ENCODE results near the gene ENPP3. TPM values are rescaled to one million over a fixed set of nuclear protein-coding genes. Genes with fewer than 3 reads are reported as not detected.

ENPP3 gene
- total RNA-seq, 1 experiment from 2014 or later, result 0.15 TPM

DNA sequence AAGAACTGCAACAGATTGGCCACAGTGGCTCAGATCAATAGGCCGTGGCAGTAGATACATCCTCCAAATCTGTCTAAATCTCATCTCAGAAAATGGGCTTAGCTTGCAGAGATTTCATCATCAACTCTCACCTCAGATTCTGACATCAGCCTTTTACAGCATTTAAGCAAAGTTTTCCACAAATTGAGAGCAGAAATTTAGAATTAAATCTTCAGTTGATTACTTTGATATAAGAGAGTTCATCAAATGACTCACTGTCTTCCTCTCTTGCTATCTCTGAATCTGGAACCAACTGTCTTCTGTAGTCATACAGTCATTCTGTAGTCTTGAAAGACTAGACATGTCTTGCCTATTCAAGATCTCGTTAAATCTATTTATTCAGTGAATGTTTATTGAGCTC, 118.9 kb downstream of the ENPP3 start:
- Mint-ChIP-seq H3K27ac (no peak overlapping the region), H3K9me3 (no peaks in the 10 kb centered on the region), H3K27me3 (ENCODE audit: low read depth) (peaks cover 10% of the 10 kb centered on the region; the same call in 1 of the 2 replicates), H3K4me1 (no peaks in the 10 kb centered on the region), H3K36me3 (ENCODE audit: insufficient read depth in 1 of 3, low read depth in 3 of 3) (no peaks in the 10 kb centered on the region), H3K4me3 (no peak overlapping the region)
- Histone ChIP-seq H3K56ac (ENCODE audit: insufficient read length, low read depth, low read length) (no peak overlapping the region), H3K9me3 (ENCODE audit: control insufficient read depth, low read depth, low read length) (no peaks in the 10 kb centered on the region), H3K27me3 (ENCODE audit: insufficient read depth, low read length) (no peaks in the 10 kb centered on the region), H2AFZ (ENCODE audit: low read length) (no peak overlapping the region), H2BK12ac (ENCODE audit: insufficient read length, low read depth, low read length) (no peak overlapping the region), H3K4ac (ENCODE audit: low read depth, low read length) (no peak overlapping the region), H3K27ac (ENCODE audit: insufficient read length, low read depth, low read length) (no peak overlapping the region), H3K9ac (ENCODE audit: extremely low read depth, insufficient read length, low read length) (no peak overlapping the region), H4K8ac (replicated peaks; ENCODE audit: insufficient read length, low read depth, low read length) (no peak overlapping the region), H2AK5ac (ENCODE audit: insufficient read length, low read length) (no peak overlapping the region), H4K91ac (ENCODE audit: insufficient read length, low read depth, low read length) (no peak overlapping the region), H3K4me1 (ENCODE audit: insufficient read depth, low read length) (no peaks in the 10 kb centered on the region), H2BK120ac (ENCODE audit: low read depth, low read length, poor library complexity, severe bottlenecking) (no peak overlapping the region), H2BK15ac (ENCODE audit: low read depth, low read length) (no peak overlapping the region), H3K79me1 (ENCODE audit: insufficient read depth, low read depth, low read length, poor library complexity, severe bottlenecking) (no peaks in the 10 kb centered on the region), H3K14ac (ENCODE audit: insufficient read depth, low read length) (no peak overlapping the region), H2BK5ac (ENCODE audit: insufficient read length, low read length) (no peak overlapping the region), H3T11ph (ENCODE audit: low read length) (no peak overlapping the region), H3K23me2 (ENCODE audit: insufficient read length, low read depth, low read length, poor library complexity, severe bottlenecking) (no peaks in the 10 kb centered on the region), H4K20me1 (ENCODE audit: control insufficient read depth, insufficient read depth, insufficient read length) (no peaks in the 10 kb centered on the region), H4K5ac (ENCODE audit: insufficient read length, low read depth, low read length) (no peak overlapping the region), H3K4me2 (ENCODE audit: insufficient read depth, insufficient read length, low read length) (no peak overlapping the region), H2BK20ac (ENCODE audit: low read depth, low read length, poor library complexity, severe bottlenecking) (no peak overlapping the region), H3K79me2 (ENCODE audit: insufficient read depth, low read length) (no peaks in the 10 kb centered on the region), H3K18ac (ENCODE audit: insufficient read length, low read depth, low read length) (no peak overlapping the region), H3K23ac (ENCODE audit: insufficient read length, low read depth, low read length) (no peak overlapping the region)
- no peak for DNase-seq
- TF ChIP-seq CTCF (conservative IDR thresholded peaks at IDR 0.05), result no peak
- no CpG with 5 or more reads among the region's 2 CpGs for WGBS (ENCODE audit: extremely low coverage, insufficient read length, low lambda C conversion rate)

Measured in H9 (cell line).